ENCODE measurements around the gene IL4.

The IL4 gene

GRCh38 chr5:132658381-132659302 lies 15.1 kb upstream of the IL4 start:
- no peak for DNase-seq (ENCODE audit: extremely low read depth, low read depth)
- TF ChIP-seq, protein P1, sequence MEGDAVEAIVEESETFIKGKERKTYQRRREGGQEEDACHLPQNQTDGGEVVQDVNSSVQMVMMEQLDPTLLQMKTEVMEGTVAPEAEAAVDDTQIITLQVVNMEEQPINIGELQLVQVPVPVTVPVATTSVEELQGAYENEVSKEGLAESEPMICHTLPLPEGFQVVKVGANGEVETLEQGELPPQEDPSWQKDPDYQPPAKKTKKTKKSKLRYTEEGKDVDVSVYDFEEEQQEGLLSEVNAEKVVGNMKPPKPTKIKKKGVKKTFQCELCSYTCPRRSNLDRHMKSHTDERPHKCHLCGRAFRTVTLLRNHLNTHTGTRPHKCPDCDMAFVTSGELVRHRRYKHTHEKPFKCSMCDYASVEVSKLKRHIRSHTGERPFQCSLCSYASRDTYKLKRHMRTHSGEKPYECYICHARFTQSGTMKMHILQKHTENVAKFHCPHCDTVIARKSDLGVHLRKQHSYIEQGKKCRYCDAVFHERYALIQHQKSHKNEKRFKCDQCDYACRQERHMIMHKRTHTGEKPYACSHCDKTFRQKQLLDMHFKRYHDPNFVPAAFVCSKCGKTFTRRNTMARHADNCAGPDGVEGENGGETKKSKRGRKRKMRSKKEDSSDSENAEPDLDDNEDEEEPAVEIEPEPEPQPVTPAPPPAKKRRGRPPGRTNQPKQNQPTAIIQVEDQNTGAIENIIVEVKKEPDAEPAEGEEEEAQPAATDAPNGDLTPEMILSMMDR (IDR thresholded peaks at IDR 0.05; ENCODE audit: low read depth, low read length): no peak

DNA sequence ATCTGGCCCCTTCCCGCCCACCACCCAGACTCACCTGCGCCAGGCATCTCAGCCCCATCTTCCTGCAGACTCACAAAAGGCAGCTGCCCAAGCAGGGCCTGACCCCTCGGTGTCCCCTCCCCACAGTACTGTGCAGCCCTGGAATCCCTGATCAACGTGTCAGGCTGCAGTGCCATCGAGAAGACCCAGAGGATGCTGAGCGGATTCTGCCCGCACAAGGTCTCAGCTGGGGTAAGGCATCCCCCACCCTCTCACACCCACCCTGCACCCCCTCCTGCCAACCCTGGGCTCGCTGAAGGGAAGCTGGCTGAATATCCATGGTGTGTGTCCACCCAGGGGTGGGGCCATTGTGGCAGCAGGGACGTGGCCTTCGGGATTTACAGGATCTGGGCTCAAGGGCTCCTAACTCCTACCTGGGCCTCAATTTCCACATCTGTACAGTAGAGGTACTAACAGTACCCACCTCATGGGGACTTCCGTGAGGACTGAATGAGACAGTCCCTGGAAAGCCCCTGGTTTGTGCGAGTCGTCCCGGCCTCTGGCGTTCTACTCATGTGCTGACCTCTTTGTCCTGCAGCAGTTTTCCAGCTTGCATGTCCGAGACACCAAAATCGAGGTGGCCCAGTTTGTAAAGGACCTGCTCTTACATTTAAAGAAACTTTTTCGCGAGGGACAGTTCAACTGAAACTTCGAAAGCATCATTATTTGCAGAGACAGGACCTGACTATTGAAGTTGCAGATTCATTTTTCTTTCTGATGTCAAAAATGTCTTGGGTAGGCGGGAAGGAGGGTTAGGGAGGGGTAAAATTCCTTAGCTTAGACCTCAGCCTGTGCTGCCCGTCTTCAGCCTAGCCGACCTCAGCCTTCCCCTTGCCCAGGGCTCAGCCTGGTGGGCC lies 13.9 kb upstream of the IL4 start:
- no peak for DNase-seq (ENCODE audit: extremely low read depth, low read depth)
- TF ChIP-seq, protein P1 (IDR thresholded peaks at IDR 0.05; ENCODE audit: low read depth, low read length): no peak

GRCh38 chr5:132661231-132662003 lies 12.4 kb upstream of the IL4 start:
- DNase-seq (ENCODE audit: extremely low read depth, low read depth): no peak
- TF ChIP-seq, protein P1 (IDR thresholded peaks at IDR 0.05; ENCODE audit: low read depth, low read length): no peak

GRCh38 chr5:132662004-132662401 lies 11.8 kb upstream of the IL4 start:
- TF ChIP-seq, protein P1 (IDR thresholded peaks at IDR 0.05; ENCODE audit: low read depth, low read length): no peak
- no peak for DNase-seq (ENCODE audit: extremely low read depth, low read depth)

- DNase-seq (ENCODE audit: extremely low read depth, low read depth): no peak
- TF ChIP-seq, protein P1 (IDR thresholded peaks at IDR 0.05; ENCODE audit: low read depth, low read length): no peak
These were observed 10.6 kb upstream of the IL4 start for GRCh38 chr5:132662925-132663770.
